ENCODE results near the gene CSNK1G1.
"Not testable (repeated sequence)": the region's sequence is repeated elsewhere in the genome, so short reads cannot be mapped to it uniquely, and the experiment has no call there.

Gene CSNK1G1

GRCh38 chr15:64355944-64356709 is at the start of gene CSNK1G1:
CSNK1G1 (minus strand) TSS chr15:64356173; CDS start chr15:64300499, 55,674 bp downstream.
- peak; percentile 95 for DNase-seq

- DNase-seq, result no peak
Measured at GRCh38 chr15:64400583-64400982, 44.6 kb upstream of the CSNK1G1 start.

DNA sequence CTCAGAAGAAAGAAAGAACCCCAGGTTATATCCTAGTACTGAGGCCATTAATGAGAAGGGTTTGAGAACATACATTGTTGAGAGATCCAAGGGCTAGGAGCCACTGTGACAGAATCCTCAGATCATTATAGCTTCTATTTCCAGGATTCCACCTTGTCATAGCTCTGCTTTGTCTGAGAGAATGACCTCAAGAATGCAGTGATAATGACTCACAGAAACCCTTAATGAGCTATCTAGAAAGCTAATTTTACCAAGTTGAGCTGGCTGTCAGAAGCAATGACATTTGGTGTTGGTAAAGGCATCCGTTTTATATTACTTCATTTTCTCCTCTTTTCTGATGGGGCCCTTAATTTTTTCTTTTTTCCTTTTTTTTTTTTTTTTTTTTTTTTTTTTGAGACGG is 42.6 kb upstream of the CSNK1G1 start:
- no peak for DNase-seq

- DNase-seq, result no peak
Measured at GRCh38 chr15:64396789-64397188, 40.8 kb upstream of the CSNK1G1 start.

DNA sequence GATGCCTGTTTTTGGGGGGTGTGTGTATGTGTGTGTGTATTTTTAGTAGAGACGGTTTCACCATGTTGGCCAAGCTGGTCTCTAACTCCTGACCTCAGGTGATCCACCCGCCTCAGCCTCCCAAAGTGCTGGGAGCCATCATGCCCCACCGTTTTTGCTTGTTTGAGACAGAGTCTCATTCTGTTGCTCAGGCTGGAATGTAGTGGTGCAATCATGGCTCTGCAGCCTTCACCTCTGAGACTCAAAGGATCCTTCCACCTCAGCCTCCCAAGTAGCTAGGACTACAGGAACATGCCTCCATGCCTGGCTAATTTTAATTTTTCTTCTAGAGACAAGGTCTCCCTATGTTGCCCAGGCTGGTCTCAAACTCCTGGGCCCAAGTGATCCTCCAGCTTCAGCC is 36.5 kb upstream of the CSNK1G1 start:
- not testable (repeated sequence) for DNase-seq

GRCh38 chr15:64389036-64389435 is 33.1 kb upstream of the CSNK1G1 start:
- DNase-seq, result no peak

DNA sequence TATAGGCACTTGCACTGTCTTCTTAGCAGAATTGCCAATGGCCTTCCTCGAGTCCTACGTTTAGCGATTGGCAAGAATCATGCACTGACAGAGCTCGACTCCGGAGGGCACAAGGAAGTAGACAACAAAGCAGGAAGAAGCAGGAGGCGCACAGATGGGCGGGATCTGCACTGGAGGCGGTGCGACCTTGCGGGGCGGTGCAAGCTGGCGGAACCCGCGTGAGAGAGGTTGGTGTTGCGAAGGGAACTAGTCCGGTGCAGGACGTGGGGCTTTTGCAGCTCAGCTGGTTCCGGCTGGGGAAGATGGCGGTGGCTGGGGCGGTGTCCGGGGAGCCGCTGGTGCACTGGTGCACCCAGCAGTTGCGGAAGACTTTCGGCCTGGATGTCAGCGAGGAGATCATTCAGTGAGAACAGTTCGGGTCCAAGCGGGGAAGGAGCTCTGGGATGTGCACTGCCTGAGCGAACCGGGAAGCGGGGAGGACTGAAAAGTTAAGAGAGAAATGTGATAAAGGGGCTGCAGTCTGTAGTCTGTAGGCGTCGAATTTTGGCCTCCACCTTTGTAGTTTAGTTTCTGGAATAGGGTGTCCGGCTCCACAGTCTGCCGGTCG is 31.7 kb upstream of the CSNK1G1 start, which contains the start of gene TRIP4:
Gene TRIP4 (plus strand): TSS at position 275 of the 607 bp plus-strand sequence. CDS start 28 bp downstream, at position 303.
- DNase-seq, result peak; percentile 94

- no peak for DNase-seq
Measured at GRCh38 chr15:64386291-64386690, 30.3 kb upstream of the CSNK1G1 start.

DNA sequence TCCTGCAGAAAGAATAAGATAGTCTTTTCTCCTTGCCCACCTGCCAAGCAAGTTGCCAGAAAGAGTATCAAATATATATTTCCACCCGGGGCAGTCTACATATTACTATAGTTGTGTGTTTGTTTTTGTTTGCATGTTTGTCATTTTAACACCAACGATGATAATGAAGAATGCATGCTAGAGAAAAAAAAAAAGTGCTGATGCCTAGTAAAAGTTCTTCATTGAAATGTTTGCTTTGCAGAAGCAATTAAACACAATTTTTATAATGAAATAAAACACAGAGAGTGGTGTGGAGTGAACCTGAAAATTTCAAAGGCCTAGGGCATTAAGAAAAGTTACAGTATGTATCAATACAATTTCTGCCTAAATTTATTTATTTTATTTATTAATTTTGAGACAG is 27.8 kb upstream of the CSNK1G1 start:
- DNase-seq, result no peak

- peak; percentile 93 for DNase-seq
Measured at GRCh38 chr15:64381000-64381751, 25.2 kb upstream of the CSNK1G1 start, which contains the start of gene PCLAF. PCLAF (minus strand) TSS chr15:64381441; CDS start chr15:64381371, 70 bp downstream.

- DNase-seq, result not testable (repeated sequence)
Measured at GRCh38 chr15:64380130-64380870, 24.3 kb upstream of the CSNK1G1 start.

DNA sequence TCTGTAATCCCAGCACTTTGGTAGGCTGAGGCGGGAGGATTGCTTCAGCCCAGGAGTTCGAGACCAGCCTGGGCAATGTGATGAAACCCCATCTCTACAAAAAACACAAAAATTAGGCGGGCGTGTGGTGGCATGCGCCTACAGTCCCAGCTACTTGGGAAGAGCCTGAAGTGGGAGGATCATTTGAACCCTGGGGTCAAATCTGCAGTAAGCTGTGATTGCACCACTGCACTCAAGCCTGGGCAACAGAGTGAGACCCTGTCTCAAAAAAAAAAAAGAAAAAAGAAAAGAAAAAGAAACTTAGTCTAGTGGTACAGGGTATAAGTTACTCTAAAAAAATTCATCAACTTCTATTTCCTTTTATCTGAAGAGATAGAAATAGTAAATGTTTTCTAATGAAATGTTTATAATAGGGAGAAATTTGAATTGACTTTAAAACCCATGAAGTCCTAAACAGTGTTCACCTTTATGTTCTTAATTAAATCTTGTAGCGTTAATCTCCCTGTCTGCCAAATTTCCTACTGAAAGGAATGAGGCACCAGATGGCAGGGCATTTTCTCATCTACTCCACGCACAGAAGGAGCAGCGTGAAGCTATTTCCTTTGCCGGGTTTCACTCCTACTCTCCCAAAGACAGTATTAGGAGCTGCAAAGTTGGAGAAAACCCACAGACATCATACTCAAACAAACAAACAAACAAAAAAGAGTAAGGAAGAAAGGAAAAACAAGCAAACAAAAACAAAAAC is 23.4 kb upstream of the CSNK1G1 start:
- no peak for DNase-seq

DNA sequence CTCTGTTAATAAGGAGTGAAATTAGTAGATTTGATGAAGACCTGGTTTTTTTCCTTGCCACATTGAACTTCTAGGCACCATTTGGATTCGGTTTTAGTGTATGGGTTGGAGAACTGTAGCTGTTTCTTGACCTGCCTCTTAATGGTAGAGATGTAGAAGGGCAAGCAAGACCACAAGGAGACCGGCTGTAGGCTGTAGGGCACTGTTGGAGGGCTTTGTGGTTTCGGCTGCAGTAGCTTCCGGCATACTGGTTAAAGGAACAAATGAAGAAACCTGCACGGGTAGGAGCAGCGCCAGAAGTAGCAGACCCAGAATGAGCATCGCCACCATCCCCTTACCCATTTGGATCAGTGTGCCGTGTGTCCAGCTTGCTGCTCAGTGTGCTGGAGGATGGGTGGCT is 17.4 kb upstream of the CSNK1G1 start:
- DNase-seq, result no peak

DNA sequence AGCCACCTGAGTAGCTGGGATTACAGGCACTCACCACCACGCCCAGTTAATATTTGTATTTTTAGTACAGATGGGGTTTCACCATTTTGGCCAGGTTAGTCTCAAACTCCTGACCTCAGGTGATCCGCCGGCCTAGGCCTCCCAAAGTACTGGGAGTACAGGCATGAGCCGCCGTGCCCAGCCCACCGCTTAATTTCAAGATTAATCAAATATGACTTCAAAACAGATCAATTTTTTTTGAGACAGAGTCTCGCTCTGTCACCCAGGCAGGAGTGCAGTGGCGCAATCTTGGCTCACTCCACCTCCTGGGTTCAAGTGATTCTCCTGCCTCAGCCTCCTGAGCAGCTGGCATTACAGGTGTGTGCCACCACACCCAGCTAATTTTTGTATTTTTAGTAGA is 15.4 kb upstream of the CSNK1G1 start:
- DNase-seq, result not testable (repeated sequence)

GRCh38 chr15:64369078-64369607 is 13.2 kb upstream of the CSNK1G1 start:
- no peak for DNase-seq

GRCh38 chr15:64361259-64361658 is 5.3 kb upstream of the CSNK1G1 start:
- no peak for DNase-seq

DNA sequence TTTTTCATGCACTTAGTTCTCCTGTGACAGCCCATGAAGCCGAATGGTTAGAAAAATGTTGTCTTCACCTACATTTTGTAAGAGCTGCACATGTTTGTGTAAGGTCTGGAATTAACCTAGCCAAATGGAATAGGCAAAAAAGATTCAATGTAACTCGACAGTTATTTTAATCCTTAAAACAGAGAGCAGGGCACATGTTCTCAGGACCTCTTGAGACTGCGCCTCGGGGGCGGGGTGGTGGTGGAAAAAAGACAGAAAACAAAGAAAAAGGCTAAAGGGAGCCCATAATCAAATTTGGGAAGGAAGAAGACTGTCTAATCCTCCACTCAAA is 702 bp upstream of the CSNK1G1 start:
- DNase-seq, result no peak

- no peak for DNase-seq
Measured at GRCh38 chr15:64355348-64355943, 527 bp downstream of the CSNK1G1 start.

DNA sequence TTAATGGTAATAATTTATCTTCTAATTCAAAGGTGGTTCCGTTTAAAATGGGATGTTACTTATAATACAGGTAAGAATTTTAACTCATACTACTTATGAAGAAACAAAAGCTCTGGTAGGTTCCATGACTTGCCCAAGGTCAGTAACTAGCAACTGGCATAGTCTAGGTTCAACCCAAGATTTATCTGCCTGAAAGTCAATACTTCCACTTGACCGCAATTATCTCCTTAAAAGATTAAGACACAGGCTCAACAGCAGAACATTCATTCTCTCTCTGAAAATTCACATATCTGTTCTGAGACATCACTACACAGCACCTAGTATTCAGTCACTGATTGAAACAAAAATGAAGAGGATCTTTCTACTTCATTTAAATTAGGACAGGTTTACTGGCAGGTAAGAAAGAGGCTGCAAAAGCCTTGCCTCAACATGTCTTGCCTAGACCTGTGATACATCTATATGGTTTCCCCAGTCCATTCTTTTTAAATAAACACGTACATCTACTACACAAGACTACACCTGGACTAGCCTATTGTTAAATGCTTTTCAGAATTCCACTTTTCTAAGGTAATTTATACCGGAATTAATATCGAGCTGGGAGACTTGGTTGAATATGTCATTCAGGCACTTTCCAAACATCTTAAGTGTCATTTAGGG is 1.2 kb downstream of the CSNK1G1 start:
- no peak for DNase-seq

GRCh38 chr15:64351265-64351664 is 4.7 kb downstream of the CSNK1G1 start:
- no peak for DNase-seq

- DNase-seq, result no peak
Measured at GRCh38 chr15:64349375-64349774, 6.6 kb downstream of the CSNK1G1 start.

Data from NCI-H345 (cell line).